Stimulated activated CD4-positive, alpha-beta T cell treated with anti-CD3 and anti-CD28 coated beads, Interleukin-2, amount 100 ng/mL, for 48 hours (primary cell): Measurements from ENCODE around the gene CNR1.

Experiments used
- DNase-seq, 2 donors: peaks; one replicate each; pipeline ENCODE4 v3.0.0-alpha.2; 2020

CNR1 gene

DNA sequence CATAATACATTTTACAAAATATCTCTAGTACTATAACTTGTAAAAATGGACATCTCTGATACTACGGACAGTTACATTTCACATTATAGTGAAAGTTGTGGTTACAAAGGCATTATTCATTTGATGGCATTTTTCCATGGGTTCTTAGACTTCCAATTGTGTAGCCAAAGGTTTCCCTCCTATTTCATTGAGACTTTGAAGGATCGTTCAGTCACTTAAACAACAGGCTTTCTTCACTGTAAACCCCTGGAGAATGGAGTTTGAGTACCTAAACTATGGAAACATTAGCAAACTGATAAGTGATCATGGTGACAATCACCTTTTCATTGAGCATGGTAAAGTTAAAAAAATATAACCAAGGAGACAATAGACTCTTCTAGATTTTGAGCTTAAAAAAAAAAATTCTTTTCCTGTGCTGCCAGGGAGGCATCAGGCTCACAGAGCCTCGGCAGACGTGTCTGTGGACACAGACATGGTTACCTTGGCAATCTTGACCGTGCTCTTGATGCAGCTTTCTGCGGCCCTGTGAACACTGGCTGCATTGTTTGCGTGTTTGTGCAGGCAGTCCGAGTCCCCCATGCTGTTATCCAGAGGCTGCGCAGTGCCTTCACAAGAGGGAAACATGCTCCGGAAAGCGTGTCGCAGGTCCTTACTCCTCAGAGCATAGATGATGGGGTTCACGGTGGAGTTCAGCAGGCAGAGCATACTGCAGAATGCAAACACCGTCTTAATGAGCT, 22.6 kb downstream of the CNR1 start:
- no peak for DNase-seq

DNA sequence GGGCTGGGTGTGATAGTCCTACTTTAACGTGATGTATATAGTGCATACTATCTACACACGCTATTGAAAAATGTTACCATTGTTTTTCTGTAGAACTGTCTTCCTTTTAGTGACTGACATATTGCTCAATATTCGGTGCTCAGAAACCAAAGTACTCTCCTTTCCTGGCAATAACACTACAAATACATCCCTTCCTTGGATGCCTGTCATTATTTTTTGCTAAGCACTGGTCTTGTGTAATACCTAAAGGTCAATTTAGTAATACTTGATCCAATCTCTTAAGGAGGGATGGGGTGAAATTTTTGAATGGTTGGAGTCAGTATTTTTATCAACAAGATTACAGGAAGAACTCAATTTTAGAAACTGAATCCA, 23.9 kb downstream of the CNR1 start:
- DNase-seq = no peak

DNA sequence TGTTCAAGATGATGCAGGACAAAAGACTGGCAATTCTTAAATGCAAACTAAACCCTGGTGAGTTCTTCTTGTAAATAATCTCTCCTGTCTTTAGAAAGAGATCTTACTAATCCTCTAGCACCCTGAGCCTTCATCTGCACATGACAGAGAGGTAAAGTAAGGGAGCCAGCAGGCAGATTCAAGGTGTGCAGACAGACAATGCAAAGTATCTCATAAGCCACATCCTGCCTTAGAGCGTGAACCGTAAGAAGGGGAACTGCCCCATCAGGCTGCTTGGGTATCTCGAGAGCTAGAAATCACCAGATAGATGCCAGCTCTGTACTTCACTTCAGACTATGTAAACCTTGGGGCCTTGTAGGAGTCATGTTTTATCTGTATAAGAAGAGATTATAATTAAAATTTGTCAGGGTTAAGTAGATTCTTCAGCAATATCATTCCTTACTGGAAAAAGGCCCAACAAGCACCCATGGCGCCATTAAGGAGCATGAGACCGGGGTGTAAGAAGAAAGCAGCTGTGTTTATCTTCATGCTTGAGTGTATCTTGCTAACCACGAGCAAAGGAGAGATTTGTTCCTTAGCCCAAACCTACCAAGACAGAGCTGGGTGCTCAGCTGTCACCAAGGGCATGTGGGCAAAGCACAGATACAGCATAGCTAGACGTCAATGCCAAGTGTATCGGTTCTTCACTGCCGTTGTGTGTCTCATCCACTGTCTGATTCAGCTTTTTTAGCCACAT, 24.4 kb downstream of the CNR1 start:
- no peak for DNase-seq

DNA sequence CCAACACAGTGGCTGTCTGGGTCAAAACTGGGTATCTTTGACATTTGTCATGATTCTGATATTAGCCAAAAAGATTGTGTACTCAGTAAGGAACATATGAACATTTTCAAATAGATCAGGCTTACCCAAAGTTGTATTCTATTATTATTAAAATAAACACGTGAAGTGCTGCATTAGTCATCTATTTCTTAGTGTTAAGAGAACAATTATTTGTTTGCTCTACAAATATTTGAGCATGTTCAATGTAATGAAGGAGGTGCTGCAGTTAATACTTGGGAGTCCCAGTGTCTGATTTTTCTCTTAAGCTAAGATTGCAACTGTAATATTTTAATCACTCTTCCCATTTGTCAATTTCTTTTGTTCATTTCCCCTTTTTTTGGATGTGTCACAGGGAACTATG, 28.2 kb downstream of the CNR1 start:
- DNase-seq = no peak

DNA sequence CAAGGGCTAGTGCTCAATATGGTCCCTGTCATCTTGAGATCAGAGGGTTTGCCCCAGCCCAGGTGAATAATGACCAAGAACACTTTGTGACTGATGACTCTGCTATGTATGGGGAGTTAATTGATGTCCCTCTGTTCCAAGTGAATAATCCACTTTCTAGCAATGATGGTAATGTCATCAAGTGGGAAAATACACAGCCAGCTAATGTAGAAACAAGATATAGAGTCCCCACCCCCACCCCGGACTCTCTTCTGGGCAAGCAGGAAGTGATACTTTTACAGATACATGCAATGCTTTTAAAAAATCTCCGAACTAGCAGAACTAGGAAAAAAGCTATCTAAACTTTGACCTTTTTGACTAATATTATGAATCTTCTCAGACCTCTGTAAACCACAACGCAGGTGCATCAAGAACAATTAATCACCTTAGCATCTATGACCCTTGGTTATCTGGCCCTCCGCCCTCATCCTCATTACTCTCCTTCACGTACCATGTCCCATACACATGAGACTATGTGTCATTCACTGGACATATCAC, 30.5 kb downstream of the CNR1 start:
- DNase-seq = no peak

DNA sequence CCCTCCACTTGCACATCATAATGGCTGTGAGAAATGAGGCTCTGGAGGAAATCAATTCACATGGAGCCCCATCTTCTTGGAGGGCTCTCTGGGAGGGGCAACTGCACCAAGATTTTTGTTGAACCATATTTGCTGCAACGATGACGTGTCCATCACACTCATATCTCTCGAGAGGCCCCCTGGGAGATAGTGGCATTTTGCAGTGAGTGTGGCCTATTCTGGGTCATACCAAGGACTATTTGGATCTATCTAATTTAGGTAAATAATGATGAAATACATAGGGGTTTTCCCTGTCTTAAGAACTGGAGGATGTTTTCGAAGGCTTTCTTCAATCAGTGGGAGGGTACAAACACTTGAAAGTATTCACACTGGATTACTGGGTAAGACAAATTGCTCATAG, 31.6 kb downstream of the CNR1 start:
- DNase-seq = no peak

DNA sequence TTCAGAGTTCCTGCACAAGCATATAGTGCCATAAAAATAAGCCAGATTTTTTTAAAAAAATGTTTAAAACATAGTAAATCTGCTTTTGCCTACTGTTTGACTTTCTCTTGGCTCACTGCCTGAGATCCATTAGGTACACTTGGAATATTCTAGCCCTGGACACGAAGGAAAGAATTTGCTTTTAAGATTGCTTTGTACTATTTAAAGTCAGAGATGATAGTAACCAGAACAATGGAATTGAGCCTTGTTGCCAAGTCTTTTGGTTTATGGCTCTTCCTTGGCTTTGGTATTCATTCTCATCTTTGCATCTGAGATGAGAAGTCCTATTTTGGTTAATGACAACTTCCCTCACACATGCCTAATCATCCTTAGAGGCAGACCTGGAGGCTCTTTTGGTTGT, 32.4 kb downstream of the CNR1 start:
- DNase-seq = no peak

DNA sequence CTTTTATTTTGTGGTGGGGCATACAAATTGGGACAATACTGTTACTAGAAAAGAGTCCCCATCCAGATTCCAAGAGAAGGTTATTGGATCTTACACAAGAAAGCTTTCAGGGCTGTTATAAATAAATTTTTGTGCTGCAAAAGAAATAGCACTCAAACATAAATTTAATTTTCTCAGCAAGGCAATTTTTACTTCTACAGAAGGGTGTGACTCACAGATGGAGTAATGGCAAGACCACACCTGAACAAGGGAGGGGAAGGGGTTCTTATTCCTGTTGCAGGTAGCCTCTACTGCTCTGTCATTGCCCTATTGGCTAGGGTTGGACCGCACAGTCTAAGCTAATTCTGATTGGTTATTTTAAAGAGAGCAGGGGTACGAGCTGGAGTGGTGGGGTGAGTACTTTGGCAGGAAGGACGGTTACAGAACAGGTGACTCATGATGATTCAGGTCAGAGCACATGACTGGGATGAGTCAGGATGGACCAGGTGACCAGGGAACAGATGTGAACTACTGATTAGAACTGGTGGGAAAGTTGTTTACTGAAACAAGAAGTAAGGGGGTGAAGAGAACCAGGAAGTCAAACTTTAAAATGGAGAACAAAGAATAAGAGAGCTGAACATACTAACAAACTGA, 41.1 kb downstream of the CNR1 start:
- no peak for DNase-seq

DNA sequence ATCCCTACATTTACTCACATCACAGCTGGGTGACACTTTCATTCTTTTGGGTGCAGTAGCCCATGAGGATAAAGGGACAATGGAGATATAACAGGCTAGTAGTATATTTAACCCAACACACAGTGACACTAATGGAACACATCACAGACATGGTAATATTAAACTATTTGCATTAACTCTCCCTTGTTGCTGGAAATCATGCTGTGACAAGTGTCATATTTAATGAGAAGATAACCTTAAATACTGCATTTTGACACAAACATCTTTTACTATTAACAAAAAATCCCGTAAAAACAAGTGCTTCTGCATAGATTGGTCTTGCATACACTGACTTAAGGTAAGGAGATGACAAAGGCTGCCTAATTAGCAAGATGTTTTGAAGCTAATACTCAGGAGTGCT, 45.5 kb downstream of the CNR1 start:
- DNase-seq = no peak

DNA sequence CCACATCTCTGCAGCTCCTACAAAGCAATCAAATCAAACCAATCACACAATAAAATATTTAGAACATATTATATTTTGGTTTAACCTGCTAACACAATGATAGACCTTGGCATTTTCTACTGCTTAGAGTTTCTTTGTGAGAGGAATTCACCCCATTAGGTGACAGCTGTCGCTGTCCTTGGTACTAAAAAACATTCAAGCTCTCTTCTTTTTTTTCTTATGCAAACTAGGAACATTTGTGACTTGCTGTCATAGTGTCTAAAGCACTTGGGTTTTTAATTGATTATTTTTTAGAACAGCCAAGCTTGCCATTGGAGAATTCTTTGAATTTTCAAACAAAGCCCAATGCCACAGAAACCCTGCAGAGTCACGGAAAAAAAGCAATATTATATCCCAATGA, 46.4 kb downstream of the CNR1 start:
- no peak for DNase-seq

DNA sequence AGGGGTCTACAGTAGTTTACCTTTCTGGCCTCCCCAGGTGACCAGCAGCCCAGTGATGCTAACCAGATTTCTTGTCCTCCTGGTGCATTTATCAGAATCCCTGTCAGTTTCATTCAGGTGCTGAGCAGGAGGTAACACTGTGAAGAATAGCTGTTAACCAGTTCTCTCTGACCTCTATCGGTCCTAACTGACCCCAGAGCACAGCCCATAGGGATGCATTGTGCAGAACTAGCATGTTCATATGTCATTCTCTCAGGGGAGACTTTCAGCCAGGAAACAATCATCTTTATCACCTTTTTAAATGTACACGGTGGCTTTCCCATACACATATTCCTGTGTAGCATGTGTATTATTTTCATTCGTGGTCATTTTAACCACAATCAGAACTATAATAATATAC, 49.9 kb downstream of the CNR1 start:
- DNase-seq = no peak

DNA sequence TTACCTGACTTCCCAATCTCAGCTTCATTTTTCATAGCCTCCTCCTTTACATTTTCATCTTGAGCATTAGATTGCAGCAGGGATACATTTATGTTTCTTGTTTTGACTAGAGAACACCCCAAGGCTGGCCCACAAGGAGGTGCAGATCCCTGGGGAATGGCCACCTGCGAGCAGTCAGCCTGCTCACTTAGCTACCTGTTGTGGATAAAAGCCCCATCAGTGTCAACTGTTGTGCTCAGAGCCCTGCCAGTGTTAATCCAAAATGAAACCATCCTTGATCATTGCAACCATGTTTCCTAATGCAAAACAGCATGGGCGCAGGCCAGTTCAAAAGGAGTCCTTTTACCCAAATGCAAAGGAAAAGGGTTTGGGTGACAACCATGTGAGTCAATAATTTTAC, 50.8 kb downstream of the CNR1 start:
- no peak for DNase-seq

DNA sequence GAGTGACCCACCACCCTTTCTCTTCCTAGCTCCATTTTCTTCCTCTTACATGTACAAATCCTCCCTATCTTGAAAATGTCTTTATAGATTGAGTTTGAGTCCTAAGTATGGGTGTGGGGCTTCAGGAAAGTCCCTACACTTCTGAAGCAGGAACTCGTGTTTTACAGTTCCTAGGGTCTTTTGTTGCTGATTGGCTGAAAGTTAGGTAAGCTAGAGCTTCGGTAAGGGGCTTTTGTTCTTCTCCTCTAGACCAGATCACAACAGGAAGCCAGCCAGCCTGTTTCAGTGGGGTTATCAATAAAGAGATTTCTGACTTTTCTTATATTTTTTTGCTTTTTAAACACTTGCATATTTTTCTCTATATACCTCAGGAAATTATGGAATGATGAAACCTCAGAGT, 51.3 kb downstream of the CNR1 start:
- DNase-seq = no peak

DNA sequence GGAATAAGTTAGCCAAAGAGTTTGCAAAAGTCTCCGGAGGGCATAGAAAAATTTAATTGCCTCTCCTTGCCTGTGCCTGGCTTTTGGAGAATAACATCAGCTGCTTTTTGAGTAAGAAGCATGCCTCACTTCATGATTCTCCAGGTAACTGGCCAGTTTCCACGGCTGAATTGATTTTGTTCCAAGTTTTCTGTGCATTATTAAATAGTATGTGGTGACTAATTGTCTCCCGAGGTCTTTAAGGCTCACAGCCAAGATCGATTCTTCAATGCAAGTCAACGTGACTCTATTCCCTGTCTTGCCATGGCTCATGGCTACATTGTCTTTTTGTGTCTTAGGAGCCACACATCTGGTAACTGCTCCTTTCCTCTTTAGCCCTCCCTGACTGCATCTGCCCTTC, 54.2 kb downstream of the CNR1 start:
- no peak for DNase-seq

DNA sequence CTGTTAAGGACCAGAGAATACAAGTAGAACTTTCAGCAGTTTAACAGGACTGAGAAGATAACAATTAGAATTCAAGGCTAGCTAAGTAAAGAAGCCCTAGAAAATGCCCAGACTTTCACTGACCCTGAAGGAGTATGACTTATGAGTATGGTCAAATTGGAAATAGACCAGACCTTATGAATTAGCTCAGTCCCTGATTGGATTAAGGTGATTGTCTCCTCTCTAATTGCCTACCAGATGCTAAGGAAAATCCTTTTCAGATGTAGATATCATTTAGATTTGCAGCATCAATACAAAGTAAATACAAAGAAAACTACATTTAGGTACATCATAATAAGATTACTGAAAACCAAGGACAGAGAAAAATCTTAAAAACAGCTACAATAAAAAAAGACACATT, 58.9 kb downstream of the CNR1 start:
- no peak for DNase-seq

DNA sequence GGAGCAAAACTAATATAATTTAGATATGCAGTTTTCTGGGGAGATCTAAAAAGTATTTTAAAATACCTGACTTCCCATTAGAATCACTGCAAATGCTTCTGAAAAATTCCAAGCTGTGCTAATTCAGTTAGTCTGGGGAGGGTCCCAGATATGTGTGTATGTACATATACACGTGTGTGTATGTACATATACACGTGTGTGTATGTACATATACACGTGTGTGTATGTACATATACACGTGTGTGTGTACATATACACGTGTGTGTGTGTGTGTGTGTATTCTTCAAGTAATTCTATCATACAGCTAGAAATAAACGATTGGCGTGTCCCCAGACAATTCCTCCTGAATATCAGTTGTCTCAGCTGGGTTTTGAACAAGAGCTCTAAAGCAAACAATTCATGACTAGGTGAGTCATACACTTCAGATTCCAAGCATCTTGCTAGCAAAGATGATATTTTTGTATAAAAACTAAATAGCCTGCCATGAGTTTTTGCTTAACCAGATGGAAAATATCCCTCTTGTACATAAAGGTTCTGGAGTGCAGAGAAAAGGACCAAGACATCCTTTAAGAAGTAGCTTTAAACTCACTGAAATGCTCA, 60.3 kb downstream of the CNR1 start:
- DNase-seq = no peak
